IPS-NIHi7 (cell line): Measurements from ENCODE around the gene SRGAP1.
"Not testable (repeated sequence)": the region's sequence is repeated elsewhere in the genome, so short reads cannot be mapped to it uniquely, and the experiment has no call there.

Experiments used
- DNase-seq: peaks from one replicate; pipeline ENCODE4 v3.0.0; 2012; ENCODE audit warnings: mixed read lengths; ENCODE audit errors: extremely low spot score

Gene SRGAP1

GRCh38 chr12:64166606-64167005 lies 322.1 kb downstream of the SRGAP1 start:
- not testable (repeated sequence) for DNase-seq

GRCh38 chr12:64167041-64167440 lies 322.5 kb downstream of the SRGAP1 start:
- DNase-seq: not testable (repeated sequence)

GRCh38 chr12:64170024-64170423 lies 325.5 kb downstream of the SRGAP1 start:
- DNase-seq: no peak

- no peak for DNase-seq
These were observed 326.2 kb downstream of the SRGAP1 start for GRCh38 chr12:64170730-64171129.

- DNase-seq: no peak
These were observed 327.2 kb downstream of the SRGAP1 start for GRCh38 chr12:64171715-64172114.

GRCh38 chr12:64172143-64172970 lies 327.9 kb downstream of the SRGAP1 start:
- DNase-seq: no peak

- DNase-seq: no peak
These were observed 329.0 kb downstream of the SRGAP1 start for GRCh38 chr12:64173456-64173855.

GRCh38 chr12:64175254-64175945 lies 330.9 kb downstream of the SRGAP1 start:
- DNase-seq: peak; percentile 26

GRCh38 chr12:64177001-64177400 lies 332.5 kb downstream of the SRGAP1 start:
- no peak for DNase-seq

GRCh38 chr12:64178122-64178521 lies 333.6 kb downstream of the SRGAP1 start:
- DNase-seq: no peak

GRCh38 chr12:64180951-64181350 lies 336.5 kb downstream of the SRGAP1 start:
- DNase-seq: no peak

- DNase-seq: peak; percentile 49
These were observed 337.2 kb downstream of the SRGAP1 start for GRCh38 chr12:64181430-64182291.

- DNase-seq: no peak
These were observed 339.7 kb downstream of the SRGAP1 start for GRCh38 chr12:64184216-64184615.

GRCh38 chr12:64186789-64187188 lies 342.3 kb downstream of the SRGAP1 start:
- DNase-seq: no peak

GRCh38 chr12:64187370-64187769 lies 342.9 kb downstream of the SRGAP1 start:
- no peak for DNase-seq

- DNase-seq: no peak
These were observed 343.3 kb downstream of the SRGAP1 start for GRCh38 chr12:64187794-64188193.

GRCh38 chr12:64189530-64189929 lies 345.0 kb downstream of the SRGAP1 start:
- no peak for DNase-seq

GRCh38 chr12:64190140-64190539 lies 345.6 kb downstream of the SRGAP1 start:
- no peak for DNase-seq

GRCh38 chr12:64192644-64193444 lies 348.3 kb downstream of the SRGAP1 start:
- DNase-seq: no peak

GRCh38 chr12:64193931-64194330 lies 349.4 kb downstream of the SRGAP1 start:
- no peak for DNase-seq
